ENCODE results near the gene COL12A1. TPM values are rescaled to one million over a fixed set of nuclear protein-coding genes. Genes with fewer than 3 reads are reported as not detected.

The COL12A1 gene
- total RNA-seq, 1 experiment from 2014 or later = 0.96 TPM

DNA sequence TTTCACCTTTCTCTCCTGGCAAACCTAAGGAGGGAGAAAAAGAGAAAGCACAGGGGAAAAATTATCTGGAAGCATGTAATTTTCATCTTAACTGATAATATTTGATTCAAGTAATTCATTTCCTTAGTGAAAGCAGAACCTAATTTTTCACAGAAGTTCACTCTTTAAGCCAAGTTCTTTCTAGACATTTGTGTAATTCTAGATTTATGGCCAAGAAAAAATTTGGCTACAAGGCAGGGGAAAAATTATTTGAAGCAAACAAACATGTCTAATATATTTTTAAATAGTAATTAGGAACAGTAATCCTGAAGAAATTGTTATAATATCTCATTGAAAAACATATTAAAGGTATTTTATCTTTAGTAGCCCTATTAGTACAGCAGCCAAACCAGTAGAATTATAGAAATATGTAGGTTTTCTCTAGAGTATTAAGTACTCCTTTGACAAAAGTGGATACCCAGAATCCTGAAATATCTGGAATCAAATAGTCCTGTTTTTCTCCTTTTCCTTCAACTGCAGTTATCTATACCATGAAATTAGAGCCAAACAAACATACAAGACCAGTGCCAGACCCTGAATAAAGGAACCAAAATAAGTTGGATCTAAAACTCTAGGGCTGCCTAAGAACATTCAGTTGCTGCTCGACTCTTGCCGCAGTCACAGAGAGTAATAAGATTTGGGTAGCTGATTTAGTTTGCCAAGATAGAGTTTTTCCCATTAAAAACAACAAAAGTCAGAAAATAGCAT is 116.5 kb downstream of the COL12A1 start:
- no peak for DNase-seq
- no peak overlapping the region for H3K4me3 Mint-ChIP-seq
- Histone ChIP-seq H2AK5ac (ENCODE audit: insufficient read length, low read length) (no peak overlapping the region), H2AFZ (ENCODE audit: low read length) (no peak overlapping the region), H3T11ph (ENCODE audit: low read length) (no peak overlapping the region), H3K23me2 (ENCODE audit: insufficient read length, low read depth, low read length, poor library complexity, severe bottlenecking) (no peaks in the 10 kb centered on the region), H3K79me2 (ENCODE audit: insufficient read depth, low read length) (no peaks in the 10 kb centered on the region), H2BK120ac (ENCODE audit: low read depth, low read length, poor library complexity, severe bottlenecking) (no peak overlapping the region), H3K4ac (ENCODE audit: low read depth, low read length) (no peak overlapping the region), H4K5ac (ENCODE audit: insufficient read length, low read depth, low read length) (no peak overlapping the region), H2BK20ac (ENCODE audit: low read depth, low read length, poor library complexity, severe bottlenecking) (no peak overlapping the region), H4K20me1 (ENCODE audit: control insufficient read depth, insufficient read depth, insufficient read length) (no peaks in the 10 kb centered on the region), H3K14ac (ENCODE audit: insufficient read depth, low read length) (no peak overlapping the region), H3K4me2 (ENCODE audit: insufficient read depth, insufficient read length, low read length) (no peak overlapping the region), H3K27me3 (ENCODE audit: insufficient read depth, low read length) (no peaks in the 10 kb centered on the region), H4K91ac (ENCODE audit: insufficient read length, low read depth, low read length) (no peak overlapping the region), H3K56ac (ENCODE audit: insufficient read length, low read depth, low read length) (no peak overlapping the region), H2BK5ac (ENCODE audit: insufficient read length, low read length) (no peak overlapping the region), H2BK12ac (ENCODE audit: insufficient read length, low read depth, low read length) (no peak overlapping the region), H3K27ac (ENCODE audit: insufficient read length, low read depth, low read length) (no peak overlapping the region), H3K9ac (ENCODE audit: extremely low read depth, insufficient read length, low read length) (no peak overlapping the region), H3K4me1 (ENCODE audit: insufficient read depth, low read length) (no peaks in the 10 kb centered on the region), H3K18ac (ENCODE audit: insufficient read length, low read depth, low read length) (no peak overlapping the region), H3K23ac (ENCODE audit: insufficient read length, low read depth, low read length) (no peak overlapping the region), H4K8ac (replicated peaks; ENCODE audit: insufficient read length, low read depth, low read length) (no peak overlapping the region), H2BK15ac (ENCODE audit: low read depth, low read length) (no peak overlapping the region), H3K79me1 (ENCODE audit: insufficient read depth, low read depth, low read length, poor library complexity, severe bottlenecking) (no peaks in the 10 kb centered on the region), H3K9me3 (ENCODE audit: control insufficient read depth, low read depth, low read length) (no peaks in the 10 kb centered on the region)
- no CpG with 5 or more reads among the region's 2 CpGs for WGBS (ENCODE audit: extremely low coverage, insufficient read length, low lambda C conversion rate)
- H3K4me1 Mint-ChIP-seq = peaks cover 19 to 21% of the 10 kb centered on the region in 2 experiments
- H3K27me3 Mint-ChIP-seq (ENCODE audit: low read depth) = peaks cover 20% of the 10 kb centered on the region
- H3K27ac Mint-ChIP-seq = no peak overlapping the region
- H3K9me3 Mint-ChIP-seq = no peaks in the 10 kb centered on the region; a peak in 1 of 5 replicates
- H3K36me3 Mint-ChIP-seq (ENCODE audit: insufficient read depth in 1 of 3, low read depth in 3 of 3) = peaks cover 0 to 1% (median 0%) of the 10 kb centered on the region in 3 experiments; a peak in 1 of 7 replicates
- no peak for TF ChIP-seq CTCF (conservative IDR thresholded peaks at IDR 0.05)

Measured in H9 (cell line).